IPS DF 4.7 (cell line): ENCODE results near the gene SMARCAD1.
"Not testable (repeated sequence)": the region's sequence is repeated elsewhere in the genome, so short reads cannot be mapped to it uniquely, and the experiment has no call there.

Experiments used
- DNase-seq: peaks from one replicate; pipeline ENCODE4 v3.0.0-alpha.2; 2013; ENCODE audit warnings: low spot score; ENCODE audit errors: extremely low read depth

SMARCAD1 gene

DNA sequence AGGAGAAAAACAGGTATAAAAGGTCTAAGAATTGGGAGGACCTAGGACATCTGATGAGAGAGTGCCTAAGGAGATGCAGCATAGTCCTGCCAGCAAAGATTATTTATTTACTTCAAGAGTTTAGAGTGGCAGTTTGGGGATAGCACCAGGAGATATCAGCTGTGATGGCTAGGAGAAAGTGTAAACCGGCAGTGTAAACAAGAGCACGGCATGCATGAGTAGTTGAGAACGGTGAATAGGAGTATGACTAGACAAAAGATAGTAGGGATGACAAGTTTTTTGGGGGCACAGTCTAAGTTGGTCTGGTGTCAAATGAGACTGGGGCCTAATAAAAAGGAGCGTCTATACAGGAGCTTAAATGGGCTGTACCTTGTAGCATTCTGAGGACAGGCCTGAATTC lies 86.3 kb downstream of the SMARCAD1 start:
- not testable (repeated sequence) for DNase-seq

- DNase-seq, result not testable (repeated sequence)
Measured at GRCh38 chr4:94295473-94295872, 87.8 kb downstream of the SMARCAD1 start.

GRCh38 chr4:94298725-94299252 lies 91.1 kb downstream of the SMARCAD1 start:
- no peak for DNase-seq

DNA sequence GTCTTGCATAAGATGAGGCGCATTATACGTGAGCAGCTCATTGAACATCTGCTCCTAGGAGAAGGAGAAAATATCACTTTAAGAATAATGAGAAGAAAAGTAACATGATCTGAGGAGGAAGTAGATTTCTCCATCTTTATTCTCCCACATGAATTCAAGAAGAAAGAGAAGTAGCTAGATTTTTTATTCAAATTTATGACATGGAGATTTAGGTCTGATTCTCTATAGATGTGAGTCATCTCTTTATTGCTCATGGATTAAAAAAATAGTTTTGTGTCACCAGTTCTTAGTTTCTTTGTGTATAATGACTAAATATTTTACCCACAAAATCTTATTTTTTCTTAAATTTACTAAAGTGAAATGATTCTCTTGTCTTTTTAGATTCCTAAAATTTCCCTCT lies 94.5 kb downstream of the SMARCAD1 start:
- DNase-seq, result no peak

- no peak for DNase-seq
Measured at GRCh38 chr4:94304365-94304971, 96.8 kb downstream of the SMARCAD1 start.

- no peak for DNase-seq
Measured at GRCh38 chr4:94305466-94306225, 98.0 kb downstream of the SMARCAD1 start.

- DNase-seq, result no peak
Measured at GRCh38 chr4:94306713-94307112, 99.0 kb downstream of the SMARCAD1 start.

DNA sequence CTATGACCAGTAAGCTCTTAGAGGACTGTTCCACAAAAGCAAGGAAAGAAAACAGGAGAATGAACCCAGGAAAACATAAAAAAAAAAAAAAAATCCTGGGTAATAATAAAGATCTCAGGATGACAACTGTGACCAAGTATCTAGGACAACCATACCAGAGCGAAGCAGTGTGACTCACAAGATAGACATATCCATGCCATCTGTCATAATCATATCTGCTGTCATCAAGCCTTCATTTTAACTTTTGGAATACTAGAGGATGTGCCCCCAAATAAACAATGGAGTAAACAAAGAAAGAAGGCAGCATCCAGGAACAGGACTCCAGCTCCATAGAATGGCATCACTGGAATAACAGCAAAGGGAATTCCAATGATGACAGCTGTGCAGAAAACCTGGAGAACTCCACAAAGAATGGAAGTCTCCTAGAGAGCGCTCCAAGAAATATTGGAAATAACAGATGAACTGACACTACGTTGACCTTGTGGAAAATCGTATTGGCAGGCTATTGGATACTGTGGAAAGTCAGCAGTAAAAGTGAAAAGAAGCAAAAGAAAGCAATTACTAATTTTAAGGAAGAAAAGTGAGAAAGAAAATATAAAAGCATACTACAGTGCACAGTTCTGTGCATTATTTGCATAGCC lies 99.7 kb downstream of the SMARCAD1 start:
- no peak for DNase-seq

GRCh38 chr4:94319927-94320326 lies 112.3 kb downstream of the SMARCAD1 start:
- DNase-seq, result not testable (repeated sequence)

GRCh38 chr4:94325835-94326234 lies 118.2 kb downstream of the SMARCAD1 start:
- DNase-seq, result no peak

- DNase-seq, result no peak
Measured at GRCh38 chr4:94329933-94330332, 122.3 kb downstream of the SMARCAD1 start.

DNA sequence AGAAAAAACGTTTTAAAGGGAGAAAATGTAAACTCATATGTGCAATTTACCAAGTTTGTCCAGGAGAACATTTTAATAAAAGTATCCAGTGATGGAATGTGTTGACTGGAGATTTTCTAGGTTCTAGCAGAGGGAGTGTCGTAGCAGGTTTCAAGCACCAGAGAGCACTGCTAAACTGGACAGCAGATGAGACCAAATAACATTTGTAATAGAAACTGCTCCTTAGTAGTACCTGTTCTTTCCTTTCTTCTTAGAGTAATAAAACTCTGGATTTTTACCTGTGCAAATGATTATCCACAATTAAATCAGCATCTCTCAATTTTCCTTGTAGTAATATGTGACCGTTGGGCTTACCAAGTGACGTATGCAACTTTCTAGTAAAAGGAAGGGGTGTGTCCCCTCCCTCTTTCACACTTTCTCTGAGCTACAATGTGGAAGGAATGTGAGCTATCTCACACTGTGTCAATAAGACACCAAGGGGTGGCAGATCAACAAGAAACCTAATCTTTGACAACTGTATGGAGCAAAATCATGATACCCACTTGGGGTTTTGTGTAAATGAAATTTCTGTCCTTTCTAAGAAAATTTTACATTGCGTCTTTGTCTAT lies 125.4 kb downstream of the SMARCAD1 start:
- DNase-seq, result no peak

DNA sequence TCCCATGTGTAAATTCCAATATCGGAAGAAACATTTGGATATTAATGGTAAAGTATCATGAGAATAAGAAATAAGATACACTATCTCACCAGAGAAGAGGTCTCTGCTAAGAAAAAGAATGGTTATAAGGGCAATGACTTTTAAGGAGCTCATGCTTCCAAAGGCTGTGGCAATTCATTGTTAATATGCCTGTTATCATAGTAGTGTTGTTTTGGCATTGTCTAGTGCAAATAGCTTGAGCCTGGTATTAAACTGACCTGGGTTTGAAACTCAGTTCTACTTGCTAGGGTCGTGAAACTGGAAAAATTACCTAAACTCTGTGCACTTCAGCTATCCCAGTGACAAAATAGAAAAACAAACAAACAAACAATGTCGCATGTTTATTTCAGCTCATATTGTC lies 126.2 kb downstream of the SMARCAD1 start:
- no peak for DNase-seq

DNA sequence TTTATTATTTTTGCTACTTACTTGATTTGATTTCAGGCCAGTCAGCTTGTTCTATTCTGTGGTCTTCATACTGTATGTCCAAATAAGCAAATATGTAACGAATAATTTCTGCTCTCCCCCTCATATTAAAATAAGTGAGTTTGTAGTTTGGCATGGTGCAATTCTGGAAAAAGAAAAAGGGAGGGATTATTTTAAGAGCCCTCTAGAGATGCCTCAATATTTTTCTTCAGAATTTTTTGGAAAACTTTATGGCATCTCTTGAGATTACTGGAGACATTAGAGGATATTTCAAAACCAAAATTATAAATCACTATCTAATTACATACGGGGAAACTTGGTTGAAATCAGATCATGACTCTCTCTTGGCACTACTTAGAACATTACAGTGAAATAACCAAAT lies 126.8 kb downstream of the SMARCAD1 start:
- DNase-seq, result no peak

GRCh38 chr4:94334962-94335361 lies 127.3 kb downstream of the SMARCAD1 start:
- DNase-seq, result no peak

DNA sequence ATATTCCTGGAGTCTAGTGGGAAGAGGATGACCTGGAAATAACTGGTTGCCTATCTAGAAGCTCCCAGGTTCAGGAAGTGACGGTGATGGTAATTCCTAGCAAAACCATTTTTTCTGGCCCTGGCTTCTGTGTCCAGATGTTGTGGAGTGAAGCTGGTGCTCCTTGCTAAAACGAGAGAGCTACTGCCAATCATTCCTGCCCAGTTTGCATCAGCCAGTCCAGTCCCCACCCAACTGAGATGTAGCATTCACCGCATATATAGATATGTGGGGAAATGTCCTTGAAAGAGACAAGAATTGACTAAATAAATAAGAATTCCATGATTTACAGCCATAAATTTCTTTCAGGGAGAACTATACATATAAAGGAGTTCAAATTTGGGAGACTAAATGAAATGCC lies 128.6 kb downstream of the SMARCAD1 start:
- DNase-seq, result no peak

DNA sequence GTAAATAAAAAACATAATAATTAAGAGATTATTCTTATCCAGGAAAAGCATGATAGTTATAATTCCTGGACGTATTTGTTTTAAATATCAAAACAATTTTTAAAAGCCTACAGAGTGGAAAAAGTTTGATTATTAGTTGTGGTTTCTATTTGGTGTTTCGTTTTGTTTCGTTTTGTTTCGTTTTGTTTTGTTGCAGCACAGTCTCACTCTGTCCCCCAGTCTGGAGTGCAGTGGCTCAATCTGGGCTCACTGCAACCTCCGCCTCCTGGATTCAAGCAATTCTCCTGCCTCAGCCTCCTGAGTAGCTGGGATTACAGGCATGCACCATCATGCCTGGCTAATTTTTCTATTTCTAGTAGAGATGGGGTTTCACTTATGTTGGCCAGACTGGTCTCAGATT lies 129.1 kb downstream of the SMARCAD1 start:
- not testable (repeated sequence) for DNase-seq

DNA sequence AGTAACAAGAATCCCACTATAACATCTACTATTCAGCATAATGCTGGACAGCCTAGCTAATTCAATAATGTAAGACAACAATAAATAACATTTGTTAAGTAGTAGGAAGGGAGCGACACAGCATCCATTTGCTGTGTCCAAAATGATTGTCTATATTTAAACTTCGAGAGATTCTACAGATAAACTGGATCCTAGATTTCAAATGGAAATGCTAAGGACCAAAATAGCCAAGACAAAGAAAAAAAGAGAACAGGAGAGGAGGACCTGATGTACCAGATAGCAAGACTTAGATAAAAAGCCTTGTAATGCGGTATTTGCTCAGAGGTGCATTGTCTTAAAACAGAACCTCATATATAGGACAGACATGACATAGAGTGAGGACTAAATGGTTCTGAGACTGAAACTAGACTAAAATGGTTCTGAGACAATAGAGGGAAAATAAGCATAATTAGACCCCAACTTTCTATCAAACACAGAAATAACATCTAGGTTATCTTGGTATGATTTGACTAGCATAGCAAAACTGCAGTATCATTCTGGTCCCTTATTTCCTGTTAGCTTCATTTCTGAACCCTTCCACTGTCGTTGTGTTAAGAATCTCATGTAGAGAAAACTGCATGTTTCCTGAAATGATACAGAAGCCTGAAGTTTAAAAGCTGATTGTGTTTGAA lies 131.2 kb downstream of the SMARCAD1 start:
- no peak for DNase-seq

DNA sequence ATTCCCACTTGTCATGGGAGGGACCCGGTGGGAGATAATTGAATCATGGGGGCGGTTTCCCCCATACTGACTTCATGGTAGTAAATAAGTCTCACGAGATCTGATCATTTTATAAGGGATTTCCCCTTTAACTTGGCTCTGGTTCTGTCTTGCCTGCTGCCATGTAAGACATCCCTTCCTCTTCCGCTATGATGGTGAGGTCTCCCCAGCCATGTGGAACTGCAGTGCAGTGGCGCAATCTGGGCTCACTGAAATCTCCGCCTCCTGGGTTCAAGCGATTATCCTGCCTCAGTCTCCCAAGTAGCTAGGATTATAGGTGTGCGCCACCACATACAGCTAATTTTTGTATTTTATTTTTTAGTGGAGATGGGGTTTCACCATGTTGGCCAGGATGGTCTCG lies 132.1 kb downstream of the SMARCAD1 start:
- DNase-seq, result no peak
